Nephron progenitor cell (in vitro differentiated cells): ENCODE results near the gene ERC2.

Experiments
- DNase-seq: peaks from one replicate; pipeline ENCODE4 v3.0.0; 2021
- H3K27ac Mint-ChIP-seq: 2 replicates; pipeline ENCODE4 v1.8.0; 2021; ENCODE audit warnings: mild to moderate bottlenecking, moderate library complexity, mixed read lengths
- H3K27me3 Mint-ChIP-seq: 2 replicates; pipeline ENCODE4 v1.8.0; 2021; ENCODE audit warnings: mild to moderate bottlenecking, low read depth, mixed read lengths; ENCODE audit not compliant: poor library complexity
- H3K36me3 Mint-ChIP-seq: 2 replicates; pipeline ENCODE4 v1.8.0; 2021; ENCODE audit warnings: low read depth, mixed read lengths
- H3K4me1 Mint-ChIP-seq: 2 replicates; pipeline ENCODE4 v1.8.0; 2021; ENCODE audit warnings: mixed read lengths
- H3K4me3 Mint-ChIP-seq: 2 replicates; pipeline ENCODE4 v1.8.0; 2021; ENCODE audit warnings: mild to moderate bottlenecking, moderate library complexity, mixed read lengths
- H3K9me3 Mint-ChIP-seq: 2 replicates; pipeline ENCODE4 v1.8.0; 2021; ENCODE audit warnings: mild to moderate bottlenecking, moderate library complexity, mixed read lengths
- CTCF ChIP-seq: fragments of 200-600 bp; sonication (generic); IDR thresholded peaks from 2 replicates; pipeline ENCODE4 v1.5.0; 2021; ENCODE audit warnings: antibody characterized with exemption

Gene ERC2

GRCh38 chr3:55723653-55724406 lies 744.4 kb downstream of the ERC2 start:
- Mint-ChIP-seq H3K36me3 (no peaks in the 10 kb centered on the region), H3K4me1 (peaks cover 81% of the 10 kb centered on the region), H3K9me3 (no peaks in the 10 kb centered on the region), H3K27me3 (peaks cover 4% of the 10 kb centered on the region), H3K27ac (no peak overlapping the region), H3K4me3 (no peak overlapping the region)
- no peak for DNase-seq
- TF ChIP-seq CTCF: no peak

- Mint-ChIP-seq H3K27me3 (peaks cover 4% of the 10 kb centered on the region), H3K4me3 (no peak overlapping the region), H3K9me3 (no peaks in the 10 kb centered on the region), H3K4me1 (peaks cover 82% of the 10 kb centered on the region), H3K27ac (no peak overlapping the region), H3K36me3 (no peaks in the 10 kb centered on the region)
- peak; percentile 54 for TF ChIP-seq CTCF
- DNase-seq: peak; percentile 31
Observed at GRCh38 chr3:55721716-55722484, 746.4 kb downstream of the ERC2 start.

GRCh38 chr3:55720614-55721013 lies 747.7 kb downstream of the ERC2 start:
- Mint-ChIP-seq H3K36me3 (no peaks in the 10 kb centered on the region), H3K4me3 (no peak overlapping the region)
- TF ChIP-seq CTCF: peak; percentile 15

GRCh38 chr3:55719508-55719907 lies 748.8 kb downstream of the ERC2 start:
- no peaks in the 10 kb centered on the region for H3K36me3 Mint-ChIP-seq
- H3K27ac Mint-ChIP-seq: no peak overlapping the region
- H3K27me3 Mint-ChIP-seq: peaks cover 4% of the 10 kb centered on the region
- no peak for TF ChIP-seq CTCF
- peaks cover 70% of the 10 kb centered on the region for H3K4me1 Mint-ChIP-seq
- no peak for DNase-seq
- no peaks in the 10 kb centered on the region for H3K9me3 Mint-ChIP-seq
- no peak overlapping the region for H3K4me3 Mint-ChIP-seq

More at GRCh38 chr3:55720614-55721013, 747.7 kb downstream of the ERC2 start:
- H3K27ac Mint-ChIP-seq: no peak overlapping the region
- DNase-seq: no peak
- H3K27me3 Mint-ChIP-seq: peaks cover 4% of the 10 kb centered on the region
- H3K4me1 Mint-ChIP-seq: peaks cover 81% of the 10 kb centered on the region
- no peaks in the 10 kb centered on the region for H3K9me3 Mint-ChIP-seq

- Mint-ChIP-seq H3K4me3 (no peak overlapping the region), H3K36me3 (no peaks in the 10 kb centered on the region), H3K9me3 (no peaks in the 10 kb centered on the region), H3K27ac (no peak overlapping the region), H3K4me1 (peaks cover 67% of the 10 kb centered on the region), H3K27me3 (peaks cover 4% of the 10 kb centered on the region)
- DNase-seq: no peak
- TF ChIP-seq CTCF: no peak
Observed at GRCh38 chr3:55719006-55719405, 749.3 kb downstream of the ERC2 start.
